Chondrocyte (in vitro differentiated cells): ENCODE measurements around the gene C11orf42. TPM values are rescaled to one million over a fixed set of nuclear protein-coding genes. Genes with fewer than 3 reads are reported as not detected.
A peak's percentile ranks its signal among the peaks of the same experiment; 100 is the strongest.

Experiments
- DNase-seq: peaks from one replicate; pipeline ENCODE4 v3.0.0; 2021; ENCODE audit warnings: mixed read lengths, low spot score
- H3K27ac Mint-ChIP-seq: one replicate; pipeline ENCODE4 v1.8.0; 2021; ENCODE audit warnings: mild to moderate bottlenecking, moderate library complexity, mixed read lengths; ENCODE audit not compliant: unreplicated experiment
- H3K27me3 Mint-ChIP-seq: 2 replicates; pipeline ENCODE4 v1.8.0; 2021; ENCODE audit warnings: low read depth, mixed read lengths
- H3K36me3 Mint-ChIP-seq: 2 replicates; pipeline ENCODE4 v1.8.0; 2021; ENCODE audit warnings: low read depth, mixed read lengths
- H3K4me1 Mint-ChIP-seq: 2 replicates; pipeline ENCODE4 v1.8.0; 2021; ENCODE audit warnings: low read depth, mild to moderate bottlenecking, mixed read lengths
- H3K4me3 Mint-ChIP-seq: one replicate; pipeline ENCODE4 v1.8.0; 2021; ENCODE audit warnings: mild to moderate bottlenecking, moderate library complexity, mixed read lengths; ENCODE audit not compliant: unreplicated experiment
- H3K9me3 Mint-ChIP-seq: 2 replicates; pipeline ENCODE4 v1.8.0; 2021; ENCODE audit warnings: low read depth, mixed read lengths
- total RNA-seq: library from RNA; stranded (reverse); gene quantifications from 3 replicates; pipeline ENCODE4 v1.2.1, GENCODE V29; 2021
- TF ChIP-seq, protein P1 (sequence below): fragments of 200-600 bp; sonication (generic); IDR thresholded peaks from 2 replicates; pipeline ENCODE4 v1.5.0; 2021; ENCODE audit warnings: antibody characterized with exemption, mild to moderate bottlenecking, moderate library complexity

The C11orf42 gene
- total RNA-seq, 1 donor from 2014 or later, result not detected

DNA sequence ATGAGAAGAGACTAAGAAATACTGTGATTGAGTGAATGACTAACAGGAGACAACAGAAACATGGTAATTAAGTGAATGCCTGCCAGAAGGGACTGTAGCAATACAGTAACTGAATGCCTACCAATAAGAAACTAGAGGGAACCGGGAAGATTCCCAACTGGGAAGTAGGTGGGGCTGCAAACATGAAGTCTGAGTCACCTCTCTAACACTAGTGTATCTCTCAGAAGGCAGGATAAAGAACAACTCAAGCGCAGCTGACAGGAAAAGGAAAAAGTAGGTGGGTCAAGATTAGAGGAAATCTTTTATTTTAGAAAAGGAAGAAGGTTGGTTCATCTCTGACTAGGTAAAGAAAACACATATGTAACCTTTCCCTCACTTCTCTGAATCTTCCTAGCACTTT, 14.0 kb downstream of the C11orf42 start:
- Mint-ChIP-seq H3K36me3 (peaks cover 48% of the 10 kb centered on the region), H3K4me1 (peaks cover 9% of the 10 kb centered on the region), H3K9me3 (no peaks in the 10 kb centered on the region), H3K4me3 (no peak overlapping the region), H3K27ac (peak overlapping the region; percentile 1), H3K27me3 (no peaks in the 10 kb centered on the region)
- TF ChIP-seq, protein P1, sequence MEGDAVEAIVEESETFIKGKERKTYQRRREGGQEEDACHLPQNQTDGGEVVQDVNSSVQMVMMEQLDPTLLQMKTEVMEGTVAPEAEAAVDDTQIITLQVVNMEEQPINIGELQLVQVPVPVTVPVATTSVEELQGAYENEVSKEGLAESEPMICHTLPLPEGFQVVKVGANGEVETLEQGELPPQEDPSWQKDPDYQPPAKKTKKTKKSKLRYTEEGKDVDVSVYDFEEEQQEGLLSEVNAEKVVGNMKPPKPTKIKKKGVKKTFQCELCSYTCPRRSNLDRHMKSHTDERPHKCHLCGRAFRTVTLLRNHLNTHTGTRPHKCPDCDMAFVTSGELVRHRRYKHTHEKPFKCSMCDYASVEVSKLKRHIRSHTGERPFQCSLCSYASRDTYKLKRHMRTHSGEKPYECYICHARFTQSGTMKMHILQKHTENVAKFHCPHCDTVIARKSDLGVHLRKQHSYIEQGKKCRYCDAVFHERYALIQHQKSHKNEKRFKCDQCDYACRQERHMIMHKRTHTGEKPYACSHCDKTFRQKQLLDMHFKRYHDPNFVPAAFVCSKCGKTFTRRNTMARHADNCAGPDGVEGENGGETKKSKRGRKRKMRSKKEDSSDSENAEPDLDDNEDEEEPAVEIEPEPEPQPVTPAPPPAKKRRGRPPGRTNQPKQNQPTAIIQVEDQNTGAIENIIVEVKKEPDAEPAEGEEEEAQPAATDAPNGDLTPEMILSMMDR, result no peak
- no peak for DNase-seq

DNA sequence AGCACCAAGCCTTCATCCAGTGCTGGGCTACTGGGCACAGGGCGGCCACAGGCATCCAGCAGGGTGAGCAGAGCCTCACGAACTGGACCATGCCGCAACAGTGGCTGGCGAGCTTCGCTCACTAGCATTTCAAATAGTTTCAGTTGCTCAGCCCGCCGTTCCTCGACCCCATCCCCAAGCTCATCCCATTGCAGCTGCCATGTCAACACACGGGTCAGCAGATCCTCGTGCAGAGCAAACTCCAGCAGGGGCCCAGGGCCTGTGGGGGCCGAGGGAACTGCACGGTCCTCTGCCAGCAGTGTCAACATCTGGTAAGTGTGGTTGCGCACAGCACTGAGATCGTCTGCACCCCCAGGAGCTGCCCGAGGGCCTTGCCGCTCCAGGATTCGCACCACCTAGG, 18.5 kb downstream of the C11orf42 start:
- Mint-ChIP-seq H3K9me3 (no peaks in the 10 kb centered on the region), H3K27me3 (no peaks in the 10 kb centered on the region), H3K4me1 (peaks cover 13% of the 10 kb centered on the region), H3K27ac (no peak overlapping the region), H3K4me3 (no peak overlapping the region), H3K36me3 (peaks cover 24% of the 10 kb centered on the region)
- DNase-seq, result no peak
- TF ChIP-seq, protein P1, result no peak

DNA sequence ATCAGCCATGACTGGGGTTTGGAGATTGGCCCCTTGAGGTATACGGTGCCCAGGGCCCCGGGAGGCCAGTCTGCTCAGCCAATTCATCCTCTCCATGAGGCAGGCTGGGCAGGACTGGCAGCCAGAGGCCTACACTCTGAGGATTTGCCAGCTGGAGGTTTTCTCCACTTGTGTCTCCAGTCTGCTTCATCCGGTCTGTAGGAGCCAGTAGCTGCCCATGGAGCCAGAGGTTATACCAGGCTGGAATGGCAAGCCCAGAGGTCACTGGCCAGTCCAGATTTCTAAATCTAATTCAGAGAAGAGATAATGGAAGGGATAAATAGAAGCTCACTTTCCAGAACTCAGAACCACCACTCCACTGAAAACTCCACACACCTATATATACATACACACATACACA, 19.1 kb downstream of the C11orf42 start:
- Mint-ChIP-seq H3K36me3 (peaks cover 21% of the 10 kb centered on the region), H3K9me3 (no peaks in the 10 kb centered on the region), H3K4me1 (peaks cover 9% of the 10 kb centered on the region), H3K27ac (no peak overlapping the region), H3K27me3 (no peaks in the 10 kb centered on the region), H3K4me3 (no peak overlapping the region)
- no peak for DNase-seq
- TF ChIP-seq, protein P1, result no peak

DNA sequence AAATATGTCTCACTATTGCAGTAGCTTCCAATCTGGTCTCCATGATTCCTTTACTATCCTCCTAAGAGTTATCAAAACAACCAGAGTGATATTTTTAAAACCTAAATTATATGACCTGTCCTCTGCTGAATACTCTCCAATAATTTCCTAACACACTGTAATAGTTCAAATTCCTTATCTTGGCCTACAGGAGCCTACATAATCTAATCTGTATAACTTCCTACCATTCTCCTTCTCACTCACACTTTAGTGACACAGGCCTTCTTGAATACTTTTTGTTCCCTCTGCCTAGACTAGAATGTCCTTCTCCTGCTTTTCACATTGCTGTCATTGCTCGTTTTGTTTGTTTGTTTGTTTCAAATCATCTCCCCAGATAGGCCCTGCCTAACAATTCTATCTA, 19.7 kb downstream of the C11orf42 start:
- Mint-ChIP-seq H3K4me3 (no peak overlapping the region), H3K9me3 (no peaks in the 10 kb centered on the region), H3K27me3 (no peaks in the 10 kb centered on the region), H3K27ac (no peak overlapping the region), H3K36me3 (peaks cover 19% of the 10 kb centered on the region), H3K4me1 (peaks cover 3% of the 10 kb centered on the region)
- no peak for DNase-seq
- TF ChIP-seq, protein P1, result no peak

DNA sequence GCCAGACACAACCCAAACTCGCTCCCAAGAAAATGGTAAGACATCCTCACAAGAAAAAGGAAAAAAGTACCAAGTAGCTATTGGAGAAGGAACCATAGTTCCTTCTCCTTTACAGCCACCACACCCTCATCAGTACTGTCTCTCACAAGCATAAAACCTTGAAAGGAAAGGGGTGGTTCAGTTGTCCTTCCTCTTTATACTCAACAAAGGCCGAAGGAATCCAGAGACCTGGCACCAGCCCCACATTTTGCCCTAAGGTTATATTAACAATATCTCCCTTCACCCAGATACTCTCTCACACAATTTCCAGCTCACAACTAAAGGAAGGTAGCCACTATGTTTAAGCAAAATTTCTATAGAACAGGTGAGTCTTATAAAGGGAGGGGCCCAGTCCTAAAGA, 20.5 kb downstream of the C11orf42 start:
- H3K9me3 Mint-ChIP-seq, result no peaks in the 10 kb centered on the region
- H3K36me3 Mint-ChIP-seq, result peaks cover 16% of the 10 kb centered on the region
- no peak overlapping the region for H3K27ac Mint-ChIP-seq
- TF ChIP-seq, protein P1, result no peak
- no peak overlapping the region for H3K4me3 Mint-ChIP-seq
- DNase-seq, result no peak
- H3K4me1 Mint-ChIP-seq, result peaks cover 3% of the 10 kb centered on the region
- H3K27me3 Mint-ChIP-seq, result no peaks in the 10 kb centered on the region
